H7 (cell line): ENCODE data around the gene DPYSL3. TPM values are rescaled to one million over a fixed set of nuclear protein-coding genes. Genes with fewer than 3 reads are reported as not detected.

Experiments
- DNase-seq: peaks from one replicate; pipeline ENCODE4 v3.0.0; 2012
- H3K27me3 ChIP-seq: 2 replicates; pipeline ENCODE4 v1.6.0; 2011; ENCODE audit warnings: mild to moderate bottlenecking, low read length; ENCODE audit not compliant: control insufficient read depth, insufficient read depth
- H3K36me3 ChIP-seq: replicated peaks from 2 replicates; pipeline ENCODE4 v1.5.1; 2011; ENCODE audit warnings: low read length; ENCODE audit not compliant: control insufficient read depth, insufficient read depth
- H3K4me3 ChIP-seq: 2 replicates; pipeline ENCODE4 v1.5.1; 2011; ENCODE audit warnings: low read depth, mild to moderate bottlenecking, control low read depth, low read length, moderate library complexity; ENCODE audit not compliant: insufficient read depth
- total RNA-seq: library from RNA; depleted of rRNA; stranded (reverse); fragments of >200 nt; shearing (Covaris generic); gene quantifications from 2 replicates; pipeline ENCODE4 v1.2.3, GENCODE V29; 2014

Gene DPYSL3
- total RNA-seq, 1 experiment from 2014 or later: 184 TPM

DNA sequence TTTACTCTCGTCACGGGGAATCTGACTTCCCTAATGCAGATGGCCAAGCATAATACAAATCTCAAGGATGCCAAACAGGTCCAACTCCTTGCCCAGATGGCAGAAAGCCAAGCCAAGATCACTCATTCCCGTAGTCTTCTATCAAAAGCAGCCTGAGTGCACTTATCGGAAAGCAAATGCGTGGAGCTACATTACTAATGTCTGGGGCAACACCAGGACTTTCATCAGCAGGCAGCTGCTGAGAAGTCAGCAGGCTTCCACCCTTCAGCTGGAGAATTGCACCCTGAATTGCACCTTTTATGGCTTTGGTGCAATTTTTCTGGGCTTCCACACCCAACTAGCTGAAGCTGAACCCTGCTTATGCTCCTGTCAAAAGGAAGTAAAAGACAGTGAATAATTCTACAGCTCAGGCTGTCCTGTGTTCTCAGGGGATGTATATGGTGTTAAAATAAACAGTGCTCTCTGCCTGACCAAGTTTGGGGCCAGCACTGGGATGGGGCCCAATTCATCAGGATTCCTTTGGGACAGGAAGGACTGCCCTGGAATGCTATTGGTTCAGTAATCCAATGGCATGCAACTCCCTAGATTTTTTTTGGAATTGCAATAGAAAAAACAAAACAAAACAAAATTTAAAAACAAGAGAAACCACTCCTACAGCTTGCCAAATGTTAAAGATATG is 92.6 kb downstream of the DPYSL3 start:
- Histone ChIP-seq H3K36me3 (peaks cover 34% of the 10 kb centered on the region), H3K27me3 (no peaks in the 10 kb centered on the region), H3K4me3 (no peak overlapping the region)
- no peak for DNase-seq

DNA sequence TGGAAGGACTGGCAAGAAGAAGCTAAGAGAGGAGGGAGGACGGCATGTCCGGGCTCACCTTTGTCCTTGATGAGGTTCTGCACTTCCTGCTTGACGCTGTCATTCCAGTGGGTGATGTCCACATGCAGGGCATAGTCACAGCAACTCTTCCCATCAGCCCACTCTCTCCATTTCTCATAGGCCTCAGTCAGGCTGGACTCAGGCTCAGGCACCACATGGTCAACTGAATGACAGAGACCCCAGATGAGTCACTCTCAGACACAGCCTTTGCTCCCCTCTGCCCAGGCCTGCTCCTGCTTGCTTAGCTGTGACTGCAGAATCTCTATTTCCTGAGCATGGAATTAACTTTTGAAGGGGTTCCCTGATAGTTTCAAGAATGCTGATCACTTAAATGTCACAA is 94.2 kb downstream of the DPYSL3 start:
- no peak for DNase-seq
- H3K27me3 ChIP-seq: no peaks in the 10 kb centered on the region
- no peak overlapping the region for H3K4me3 ChIP-seq
- peaks cover 46% of the 10 kb centered on the region for H3K36me3 ChIP-seq

DNA sequence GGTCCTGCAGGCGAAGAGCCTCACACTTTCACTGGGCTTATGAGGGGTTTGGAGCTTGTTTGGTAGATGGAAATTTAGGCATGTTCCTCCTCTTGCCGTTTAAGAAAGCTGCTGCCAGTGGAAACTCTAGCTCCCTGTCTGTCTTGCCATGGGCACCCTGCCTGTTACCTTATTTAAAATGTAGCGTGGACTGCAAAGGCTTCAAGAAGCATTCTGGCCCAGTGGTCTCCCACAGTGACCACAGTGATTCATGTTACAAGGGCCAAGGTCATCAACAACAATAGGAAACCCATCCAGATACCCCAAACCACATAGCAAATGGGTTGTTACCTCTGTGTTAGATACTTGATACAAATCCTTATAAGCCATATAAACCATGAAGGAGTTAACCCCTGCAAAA is 96.6 kb downstream of the DPYSL3 start:
- H3K36me3 ChIP-seq: peaks cover 57% of the 10 kb centered on the region
- DNase-seq: no peak
- no peak overlapping the region for H3K4me3 ChIP-seq
- no peaks in the 10 kb centered on the region for H3K27me3 ChIP-seq

DNA sequence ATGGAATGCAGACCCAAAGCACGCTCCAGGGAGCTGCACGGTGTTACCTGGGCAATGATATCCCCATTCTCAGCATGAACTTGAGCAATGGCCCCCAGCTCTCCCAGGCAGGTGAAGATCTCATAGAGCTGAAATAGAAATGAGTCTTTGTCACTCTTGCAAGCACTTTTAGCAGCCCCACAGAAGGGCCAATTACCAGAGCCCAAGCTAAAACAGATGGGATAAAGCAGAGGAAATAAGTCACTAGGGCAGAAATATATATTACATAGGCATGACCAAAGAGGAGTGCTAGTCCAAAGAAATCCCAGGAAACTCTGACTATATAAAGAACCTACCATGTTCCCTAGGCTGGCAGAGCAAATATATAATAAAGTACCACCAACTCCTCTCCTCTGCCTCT is 97.3 kb downstream of the DPYSL3 start:
- Histone ChIP-seq H3K27me3 (no peaks in the 10 kb centered on the region), H3K4me3 (no peak overlapping the region), H3K36me3 (peaks cover 61% of the 10 kb centered on the region)
- DNase-seq: no peak

DNA sequence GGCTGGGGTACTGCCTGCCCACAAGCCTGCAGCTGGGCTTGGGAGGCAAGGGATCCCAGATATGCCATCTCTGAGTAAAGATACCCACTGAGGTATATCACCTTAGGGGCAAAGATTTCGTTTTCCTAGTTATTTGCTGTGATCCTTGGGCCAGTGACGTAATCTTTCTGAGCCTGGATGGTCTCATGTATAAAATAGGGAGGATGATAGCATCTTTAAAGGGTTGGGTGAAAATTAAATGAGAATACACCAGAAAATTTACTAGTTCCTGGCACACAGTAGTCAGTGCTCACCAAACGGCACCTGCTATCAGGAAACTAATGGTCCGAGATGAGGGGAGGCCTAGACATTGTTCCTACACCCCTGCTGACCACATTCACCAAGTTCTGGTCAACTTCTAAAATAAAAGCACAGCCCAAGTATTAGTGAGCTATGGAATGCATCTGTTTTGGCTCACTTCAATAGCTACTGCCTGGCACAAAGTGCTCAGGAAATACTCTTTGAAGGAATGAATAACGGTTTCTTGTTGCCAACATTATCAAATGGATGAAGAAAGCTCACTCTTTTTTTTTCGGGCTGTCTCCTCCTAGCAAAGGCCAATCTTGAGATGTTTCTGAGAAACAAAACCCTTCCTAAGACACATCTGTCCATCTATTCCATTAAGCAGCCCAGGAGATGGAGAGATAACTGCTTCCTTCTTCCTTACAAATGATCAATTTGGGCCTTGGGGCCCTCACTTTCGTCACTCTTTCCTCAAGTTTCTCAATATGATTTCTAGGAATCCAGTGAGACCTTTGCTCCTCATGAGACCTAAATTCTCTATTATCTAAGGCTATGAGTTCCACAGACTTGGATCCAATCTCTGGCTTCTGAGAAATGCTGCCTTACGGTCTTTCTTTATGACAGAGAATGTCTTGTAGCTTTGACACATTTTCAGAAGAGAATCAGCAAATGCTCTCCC is 98.2 kb downstream of the DPYSL3 start:
- H3K27me3 ChIP-seq: no peaks in the 10 kb centered on the region
- H3K36me3 ChIP-seq: peaks cover 64% of the 10 kb centered on the region
- DNase-seq: no peak
- H3K4me3 ChIP-seq: no peak overlapping the region

DNA sequence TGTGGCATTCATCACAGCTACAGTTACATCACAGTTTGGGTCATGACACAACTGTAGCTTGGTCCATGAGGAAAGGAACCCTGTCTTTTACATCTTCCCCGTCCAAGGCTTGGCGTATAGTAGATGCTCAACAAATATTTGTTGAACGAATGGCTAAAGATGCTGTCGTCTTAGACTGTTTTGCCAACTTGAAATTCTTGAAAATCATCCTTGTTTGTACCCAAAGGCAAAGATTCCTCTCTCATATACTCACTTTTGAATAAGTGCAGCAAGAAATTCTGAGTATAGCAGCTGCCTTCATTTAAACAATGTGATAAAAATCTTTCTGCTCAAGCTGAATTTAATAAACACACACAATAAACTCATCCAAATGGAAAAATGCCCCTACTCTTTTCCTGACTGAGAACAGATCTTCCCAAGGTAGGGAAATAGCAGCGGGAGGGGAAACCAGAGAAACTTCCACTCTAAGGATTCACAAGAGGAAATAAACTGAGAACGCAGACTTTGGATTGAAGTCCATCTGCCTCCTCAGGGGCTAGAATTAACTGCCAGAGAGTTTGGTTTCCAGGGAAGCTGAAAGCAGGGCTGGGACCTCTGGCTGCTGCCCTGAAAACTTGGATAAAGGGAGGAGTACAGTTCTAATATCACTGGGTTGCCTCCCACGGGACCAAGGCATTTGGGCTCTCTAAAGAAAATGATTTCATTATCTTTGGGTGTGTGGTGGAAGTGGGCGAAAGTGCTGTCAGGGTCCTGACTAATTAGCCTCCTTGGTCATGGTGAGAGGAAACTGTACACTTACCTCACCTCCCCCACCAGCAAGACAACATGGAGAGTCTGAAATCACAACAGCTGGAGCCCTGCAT is 99.1 kb downstream of the DPYSL3 start:
- Histone ChIP-seq H3K4me3 (no peak overlapping the region), H3K36me3 (peaks cover 66% of the 10 kb centered on the region), H3K27me3 (no peaks in the 10 kb centered on the region)
- no peak for DNase-seq

DNA sequence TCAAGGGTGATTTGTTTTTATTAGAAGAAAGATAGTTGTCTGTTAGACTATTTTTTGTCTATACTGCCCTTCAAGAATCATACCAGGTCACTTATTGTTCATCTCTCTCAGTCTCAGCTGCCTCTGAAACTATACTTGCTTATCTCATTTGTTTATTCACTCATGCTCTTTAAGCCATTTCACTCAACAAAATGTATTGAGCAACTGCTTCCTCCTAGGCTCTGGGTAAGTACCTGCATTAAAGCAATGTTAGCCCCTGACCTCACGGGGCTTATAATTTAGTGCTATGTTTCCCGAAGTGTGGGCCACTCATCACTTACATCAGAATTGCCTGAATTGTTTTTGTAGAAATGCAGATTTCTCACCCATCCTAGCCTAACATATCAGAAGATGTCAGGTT is 100.9 kb downstream of the DPYSL3 start:
- no peak overlapping the region for H3K4me3 ChIP-seq
- DNase-seq: no peak
- H3K36me3 ChIP-seq: peaks cover 68% of the 10 kb centered on the region

DNA sequence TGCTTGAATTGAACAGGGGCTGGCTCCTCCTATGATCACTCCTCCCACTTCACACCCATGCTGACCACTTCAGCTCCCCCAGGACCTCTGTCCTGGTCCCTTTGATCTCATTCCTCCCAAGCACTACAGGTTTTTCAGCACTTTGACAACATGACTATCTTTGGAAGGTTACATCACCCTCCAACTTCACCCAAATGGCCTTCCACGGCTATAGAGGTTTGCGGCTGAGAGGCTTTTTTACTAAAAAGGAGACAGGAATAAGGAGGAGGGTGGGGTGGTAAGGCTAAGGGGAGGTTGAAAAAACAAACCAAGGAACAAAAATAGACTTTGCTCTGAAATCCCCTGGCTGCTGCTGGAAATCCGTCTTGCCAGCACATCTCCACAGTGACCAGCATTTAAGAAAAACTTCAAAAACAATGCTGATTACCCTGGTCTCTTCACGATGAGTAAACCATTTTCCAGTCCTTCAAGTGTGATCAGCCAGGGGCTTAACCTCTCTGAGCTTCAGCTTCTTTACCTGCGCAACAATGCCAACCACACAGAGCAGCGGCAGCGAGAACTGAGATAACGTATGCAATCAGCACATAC is 102.7 kb downstream of the DPYSL3 start:
- DNase-seq: no peak
- Histone ChIP-seq H3K36me3 (peaks cover 52% of the 10 kb centered on the region), H3K27me3 (no peaks in the 10 kb centered on the region), H3K4me3 (no peak overlapping the region)

More for the DNA sequence above, 100.9 kb downstream of the DPYSL3 start:
- H3K27me3 ChIP-seq: no peaks in the 10 kb centered on the region

DNA sequence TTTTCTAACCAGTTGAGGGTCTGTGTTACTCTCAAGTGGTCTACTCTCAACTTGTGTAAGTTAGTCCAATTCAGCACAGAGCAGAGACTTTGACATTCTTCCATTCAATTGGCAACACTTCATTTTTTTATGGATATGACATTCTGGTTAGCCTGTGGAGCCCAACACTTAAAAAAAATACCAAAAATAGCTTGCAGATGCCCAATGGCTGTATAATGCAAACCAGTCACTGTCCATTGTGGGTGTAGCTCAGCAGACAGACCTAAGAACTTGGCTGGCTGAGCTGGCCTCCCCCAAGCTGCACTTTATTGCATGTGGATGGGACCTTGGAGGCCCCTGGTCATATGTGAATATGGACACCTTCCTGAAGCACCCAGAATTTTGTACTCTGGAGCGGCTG is 103.2 kb downstream of the DPYSL3 start:
- H3K36me3 ChIP-seq: peaks cover 48% of the 10 kb centered on the region
- H3K27me3 ChIP-seq: no peaks in the 10 kb centered on the region
- no peak for DNase-seq
- H3K4me3 ChIP-seq: no peak overlapping the region

DNA sequence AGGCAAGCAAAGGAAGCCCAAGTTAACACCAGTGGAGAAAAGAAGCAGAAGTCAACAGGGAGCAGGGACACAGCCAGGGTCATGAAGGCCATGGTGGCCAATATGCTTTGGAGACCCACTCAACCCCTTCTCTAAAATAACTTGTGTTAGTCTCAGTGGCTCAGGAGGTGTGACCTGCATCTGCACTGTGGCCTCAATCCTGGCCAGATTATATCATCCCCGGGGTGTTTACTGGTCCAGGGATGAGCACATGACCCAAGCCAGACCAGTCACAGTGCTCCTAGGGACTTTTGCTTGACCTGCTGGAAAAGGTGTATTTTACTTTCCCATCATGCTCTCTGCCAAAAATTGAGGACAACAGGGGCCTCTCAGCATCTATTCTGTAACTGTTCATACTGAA is 105.2 kb downstream of the DPYSL3 start:
- Histone ChIP-seq H3K4me3 (no peak overlapping the region), H3K36me3 (peaks cover 50% of the 10 kb centered on the region), H3K27me3 (no peaks in the 10 kb centered on the region)
- no peak for DNase-seq

DNA sequence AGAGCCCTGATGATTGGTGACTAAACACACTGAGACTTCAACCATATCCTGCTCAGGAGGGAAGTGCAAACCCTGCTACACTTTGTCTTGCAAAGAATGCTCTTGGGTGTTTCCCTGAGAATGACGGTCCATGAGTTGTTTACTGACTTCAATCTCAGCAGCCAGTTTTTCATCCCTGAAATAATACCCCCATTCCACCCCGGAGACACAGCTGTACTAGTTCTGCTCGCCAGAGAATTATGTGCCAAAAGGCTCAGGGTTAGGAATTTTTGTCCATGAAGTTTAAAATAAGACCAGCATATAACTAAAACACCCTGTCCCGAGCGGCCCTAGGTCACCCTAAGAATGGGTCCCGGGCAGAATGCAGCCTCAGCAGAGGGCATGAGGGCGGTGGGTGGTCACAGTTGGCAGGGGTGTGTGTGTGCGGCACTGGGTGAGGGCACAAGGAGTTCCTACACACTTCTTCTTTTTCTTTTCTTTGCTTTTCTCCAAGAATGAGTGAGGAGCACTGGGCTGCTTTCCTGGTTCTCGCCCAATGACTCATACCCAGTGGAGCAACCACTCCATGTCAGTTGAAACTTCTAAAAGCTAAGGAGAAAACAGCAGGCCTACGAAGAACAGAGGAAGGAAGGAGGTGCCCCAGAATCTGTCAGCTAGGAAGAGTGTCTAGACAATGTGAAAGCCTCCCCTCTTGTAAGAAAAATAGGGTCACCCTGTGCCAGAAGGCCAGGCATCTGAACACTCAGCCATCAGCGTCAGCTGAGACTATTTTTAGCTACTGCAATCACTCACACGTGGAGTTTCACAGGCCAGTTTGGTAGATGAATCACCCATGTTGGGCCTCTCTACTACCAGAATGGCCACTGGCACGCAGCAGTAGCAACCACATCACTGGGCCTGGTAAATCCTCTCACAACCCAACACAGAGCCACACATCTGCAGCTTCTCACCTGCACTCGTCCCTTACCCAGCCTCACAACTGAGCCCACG is 105.9 kb downstream of the DPYSL3 start:
- Histone ChIP-seq H3K27me3 (no peaks in the 10 kb centered on the region), H3K4me3 (no peak overlapping the region), H3K36me3 (peaks cover 50% of the 10 kb centered on the region)
- DNase-seq: no peak

DNA sequence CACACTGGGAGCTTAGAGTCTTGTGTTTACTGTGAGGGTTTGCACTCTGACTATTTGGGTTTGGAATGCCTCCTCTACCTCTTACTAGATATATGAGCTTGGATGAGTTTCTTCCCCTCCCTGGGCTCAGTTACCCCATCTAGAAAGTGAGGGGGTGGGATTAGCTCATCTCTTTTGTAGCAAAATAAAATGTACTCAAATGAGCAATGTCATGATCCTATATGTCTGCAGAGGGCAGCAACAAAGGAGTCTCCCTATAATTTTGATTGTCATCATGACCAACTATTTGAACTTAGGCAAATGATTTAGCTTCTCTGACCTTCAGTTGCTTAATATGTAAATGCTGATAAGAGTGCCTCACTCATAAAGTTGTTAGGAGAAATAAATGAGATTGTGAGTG is 109.0 kb downstream of the DPYSL3 start:
- no peaks in the 10 kb centered on the region for H3K27me3 ChIP-seq
- peaks cover 46% of the 10 kb centered on the region for H3K36me3 ChIP-seq
- no peak overlapping the region for H3K4me3 ChIP-seq
- DNase-seq: no peak

DNA sequence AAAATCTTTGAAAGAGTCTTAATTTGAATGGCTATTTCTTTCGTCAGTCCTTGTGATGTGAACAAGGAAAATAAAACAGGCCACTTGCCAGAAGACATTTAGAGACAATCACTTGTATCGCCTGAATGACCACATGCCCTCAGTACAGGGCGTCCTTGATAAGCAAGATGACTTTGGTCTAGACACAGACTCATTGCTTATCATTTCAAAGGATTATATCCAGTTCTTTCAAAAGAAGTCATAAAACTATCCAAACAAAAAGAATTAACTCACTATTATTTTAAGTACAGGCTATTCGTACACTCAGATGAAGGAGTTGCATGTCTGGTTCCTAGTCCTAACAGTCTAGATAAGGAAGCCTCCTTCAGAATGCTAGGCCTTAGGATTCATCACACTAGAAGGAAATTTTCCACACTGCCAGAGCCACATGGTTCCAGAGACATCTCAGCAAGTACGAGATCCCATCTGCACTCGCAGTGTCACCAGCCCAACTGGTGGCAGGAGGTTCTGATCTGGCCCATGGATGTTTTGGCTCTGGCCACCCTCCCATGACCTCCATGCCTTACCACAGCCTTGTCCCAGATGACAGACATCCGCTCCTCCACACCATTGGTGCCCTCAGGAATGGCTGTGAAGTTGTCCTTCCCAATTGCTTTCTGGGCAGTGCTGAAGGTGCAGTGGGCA is 109.6 kb downstream of the DPYSL3 start:
- Histone ChIP-seq H3K27me3 (no peaks in the 10 kb centered on the region), H3K36me3 (peaks cover 44% of the 10 kb centered on the region), H3K4me3 (no peak overlapping the region)
- no peak for DNase-seq
